ENCODE data around the gene MUC2. TPM values are rescaled to one million over a fixed set of nuclear protein-coding genes. Genes with fewer than 3 reads are reported as not detected.

MUC2 gene
- total RNA-seq, 1 donor from 2014 or later, result not detected

Other genes starting within 250 kb of the MUC2 start
- gene CRACR2B, start 247.0 kb upstream of the MUC2 start, total RNA-seq, result 31.0 TPM
- gene CD151, start 241.9 kb upstream of the MUC2 start, total RNA-seq, result 401 TPM
- gene POLR2L, start 232.3 kb upstream of the MUC2 start, total RNA-seq, result 266 TPM
- gene TSPAN4, start 232.0 kb upstream of the MUC2 start, total RNA-seq, result 40.5 TPM
- gene CHID1, start 164.1 kb upstream of the MUC2 start, total RNA-seq, result 53.0 TPM
- 42.6 TPM for gene AP2A2, start 149.0 kb upstream of the MUC2 start, total RNA-seq
- gene MUC6, start 38.2 kb upstream of the MUC2 start, total RNA-seq, result not detected
- not detected for gene MUC5AC, start 83.1 kb downstream of the MUC2 start, total RNA-seq
- not detected for gene MUC5B, start 148.2 kb downstream of the MUC2 start, total RNA-seq
- gene TOLLIP, start 234.8 kb downstream of the MUC2 start, total RNA-seq, result 50.2 TPM